Hematopoietic multipotent progenitor cell treated with erythropoietin and hydrocortisone succinate and interleukin-3 and kit ligand, for 15 days (in vitro differentiated cells): Measurements from ENCODE around the gene TNNC1.

Experiments
- DNase-seq: peaks from one replicate; pipeline ENCODE4 v3.0.0-alpha.2; 2015; ENCODE audit warnings: low spot score

TNNC1 gene

DNA sequence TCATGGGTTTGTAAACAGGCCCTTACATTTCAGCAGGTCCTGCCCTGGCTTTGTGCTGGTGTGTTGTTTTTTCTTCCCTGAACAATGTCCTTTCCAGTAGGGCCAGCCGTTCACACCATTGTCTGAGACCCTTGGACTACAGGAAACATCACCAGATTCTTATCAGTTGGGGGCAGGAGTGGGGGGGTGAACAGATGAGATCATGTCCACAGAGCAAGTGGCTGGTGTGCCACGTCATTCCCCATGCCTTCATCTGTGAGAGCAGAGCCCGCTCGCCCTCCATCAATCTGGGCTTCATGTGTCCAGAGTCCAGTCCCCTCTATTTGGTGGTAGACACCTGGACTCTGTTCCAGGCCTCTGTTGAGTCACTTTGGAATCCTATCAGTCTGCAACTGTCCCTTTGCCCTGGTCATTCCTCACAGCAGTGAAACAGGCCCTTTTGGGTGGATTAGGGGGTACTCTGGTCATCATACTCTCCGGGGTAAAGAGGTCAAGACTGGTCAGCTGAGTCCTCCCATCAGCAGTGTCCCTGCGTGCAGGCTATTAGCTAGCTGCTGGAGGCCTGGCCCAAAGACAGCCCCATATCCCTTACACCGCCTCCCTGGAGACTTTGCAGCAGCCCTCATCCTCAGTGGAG, 23.9 kb downstream of the TNNC1 start:
- DNase-seq = no peak

DNA sequence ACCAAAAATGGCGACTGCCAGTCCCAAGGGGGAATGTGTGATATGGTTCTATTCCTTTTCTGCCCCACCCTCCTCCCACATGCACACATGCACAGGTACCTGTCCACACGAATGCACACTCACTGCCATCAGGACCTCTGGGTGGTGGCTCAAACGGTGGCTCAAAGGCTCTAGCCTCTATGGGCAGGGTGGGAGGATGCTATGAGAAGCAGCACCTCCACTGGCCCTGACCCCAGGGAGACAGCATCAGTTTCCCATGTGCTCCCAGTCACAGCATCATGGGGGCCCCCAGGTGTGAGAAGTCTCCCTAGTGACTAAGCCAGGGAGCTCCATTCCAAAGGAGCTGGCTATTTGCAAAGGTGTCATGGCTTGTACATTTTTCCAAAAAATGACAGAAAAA, 24.8 kb downstream of the TNNC1 start:
- no peak for DNase-seq

DNA sequence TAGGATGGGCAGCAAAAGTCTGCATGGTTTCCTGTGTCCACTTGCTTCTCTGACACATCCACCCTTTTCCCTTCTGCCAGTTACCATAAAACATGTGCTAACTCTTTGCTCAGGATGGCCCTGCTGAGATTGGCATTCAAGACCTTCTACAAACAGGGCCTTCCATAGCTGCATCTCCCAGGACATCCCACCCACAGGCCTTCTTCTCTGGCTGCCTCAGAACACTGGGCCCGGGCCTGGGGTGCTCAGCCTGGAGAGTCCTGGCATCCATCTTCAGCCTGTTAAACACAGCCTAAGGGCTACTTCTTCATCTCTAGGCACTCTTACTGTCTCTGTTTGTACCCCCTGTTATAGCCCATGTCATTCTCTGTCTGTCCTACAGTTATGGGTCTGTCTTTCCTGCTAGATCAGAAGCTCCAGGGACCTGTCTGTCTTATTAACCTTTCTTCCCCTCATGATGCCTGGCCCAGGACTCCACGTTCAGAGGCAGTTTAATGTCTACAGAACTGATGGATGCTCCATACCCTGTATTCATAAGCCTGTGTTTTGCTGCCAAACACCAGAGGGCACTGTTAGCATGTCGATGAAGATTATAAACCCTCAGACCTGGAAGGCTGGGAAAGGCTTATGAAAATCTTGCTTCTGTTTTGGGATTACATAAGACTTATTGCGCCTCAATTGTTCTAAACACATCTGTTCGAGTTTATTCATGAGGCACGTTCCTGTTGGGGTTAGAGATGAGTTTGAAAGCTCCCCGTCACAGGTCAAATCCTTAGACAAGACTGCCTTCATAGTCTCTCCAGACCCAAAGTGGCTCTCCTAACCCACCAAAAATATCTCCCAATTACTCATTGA, 25.5 kb downstream of the TNNC1 start:
- peak; percentile 59 for DNase-seq

DNA sequence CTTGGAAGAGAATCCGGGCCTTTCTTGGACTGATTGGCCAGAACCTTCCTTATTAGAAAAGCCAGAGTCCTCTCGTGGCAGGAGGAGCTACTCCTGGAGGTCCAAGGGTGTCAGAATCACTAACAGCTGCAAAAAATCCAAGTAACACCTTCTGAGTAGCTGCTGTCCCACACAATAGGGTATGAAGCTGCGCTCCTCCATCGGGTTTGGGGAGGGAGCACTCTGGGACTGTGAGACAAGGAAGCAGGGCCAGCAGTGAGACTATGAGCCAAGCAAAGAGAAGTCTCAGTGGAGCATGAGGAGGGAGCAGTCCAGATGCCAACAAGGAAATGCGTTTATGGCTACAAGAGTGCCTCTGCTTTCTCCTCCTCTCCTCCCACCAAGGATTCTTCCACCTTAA, 30.7 kb downstream of the TNNC1 start:
- DNase-seq = no peak

DNA sequence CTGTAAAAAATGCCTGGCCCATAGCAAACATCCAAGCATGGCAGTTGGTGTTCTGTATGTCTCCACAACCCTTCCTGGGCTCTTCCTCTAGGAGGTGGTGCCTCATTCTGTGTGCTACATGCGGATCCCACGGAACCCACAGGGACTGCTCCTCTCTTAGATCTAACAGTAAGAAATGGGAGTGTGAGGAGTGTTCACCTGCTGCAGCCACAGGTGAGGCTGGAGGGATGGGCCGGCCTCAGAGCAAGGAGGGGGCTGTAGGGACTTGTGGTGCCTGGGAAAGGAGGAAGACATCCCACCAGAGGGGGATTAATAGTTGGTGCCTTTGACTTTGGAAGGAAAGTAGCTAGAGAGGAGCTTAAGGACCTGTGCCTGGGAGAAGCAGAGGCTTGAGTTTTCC, 31.2 kb downstream of the TNNC1 start:
- DNase-seq = no peak

DNA sequence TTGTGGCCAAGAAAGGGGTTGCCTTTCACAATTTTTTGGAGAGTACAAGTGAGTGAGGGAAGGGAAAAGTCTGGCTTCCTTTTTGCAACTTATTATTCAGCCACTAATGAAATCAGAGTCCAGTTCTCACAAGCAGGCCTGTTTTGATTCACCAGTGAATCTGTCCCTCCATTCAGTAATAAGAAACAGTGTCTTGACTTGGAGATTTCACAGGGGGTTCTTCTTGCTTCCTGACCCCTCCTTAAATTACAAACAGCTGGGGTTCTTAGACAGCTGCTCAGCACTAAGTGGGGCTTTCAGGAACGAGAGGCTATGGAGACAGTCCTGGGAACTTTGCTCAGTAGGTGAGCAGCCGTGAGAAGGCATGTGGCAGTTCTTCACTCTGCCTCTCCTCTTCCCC, 33.5 kb downstream of the TNNC1 start:
- no peak for DNase-seq

DNA sequence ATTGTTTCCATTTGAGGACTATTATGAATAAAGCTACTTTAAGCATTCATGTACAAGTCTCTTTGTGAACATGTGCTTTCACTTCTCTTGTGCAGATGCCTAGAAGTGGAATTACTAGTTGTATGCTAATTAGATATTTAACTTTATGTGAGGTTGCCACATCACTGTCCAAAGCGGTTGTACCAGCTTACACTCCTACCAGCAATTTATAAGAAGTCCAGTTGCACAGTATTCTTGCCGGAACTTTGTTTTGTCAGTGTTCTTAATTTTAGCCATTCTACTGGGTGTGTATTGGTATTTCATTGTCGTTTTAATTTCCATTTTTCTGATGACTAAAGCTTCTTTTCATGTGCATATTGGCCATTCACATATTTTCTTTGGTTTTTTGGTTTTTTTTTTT, 38.0 kb downstream of the TNNC1 start:
- DNase-seq = no peak

DNA sequence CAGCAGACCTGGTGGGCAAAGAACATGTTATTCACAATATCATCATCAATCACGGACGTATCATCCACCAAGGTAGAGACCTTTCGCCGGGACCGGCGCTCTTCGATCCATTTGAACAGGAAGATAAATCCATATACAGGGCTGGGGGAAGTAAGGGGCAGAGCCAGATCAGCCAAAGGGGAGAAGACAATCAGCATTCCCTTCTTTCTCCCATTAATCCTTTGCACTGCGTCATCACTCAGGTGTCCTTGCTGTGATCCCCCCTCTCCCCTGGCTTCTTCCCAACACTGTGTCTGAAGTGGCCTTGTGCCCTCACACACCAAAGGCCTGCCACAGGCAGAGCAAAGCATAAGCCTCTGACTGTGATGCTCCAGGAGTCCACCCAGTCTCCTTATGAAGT, 45.4 kb downstream of the TNNC1 start:
- DNase-seq = no peak

DNA sequence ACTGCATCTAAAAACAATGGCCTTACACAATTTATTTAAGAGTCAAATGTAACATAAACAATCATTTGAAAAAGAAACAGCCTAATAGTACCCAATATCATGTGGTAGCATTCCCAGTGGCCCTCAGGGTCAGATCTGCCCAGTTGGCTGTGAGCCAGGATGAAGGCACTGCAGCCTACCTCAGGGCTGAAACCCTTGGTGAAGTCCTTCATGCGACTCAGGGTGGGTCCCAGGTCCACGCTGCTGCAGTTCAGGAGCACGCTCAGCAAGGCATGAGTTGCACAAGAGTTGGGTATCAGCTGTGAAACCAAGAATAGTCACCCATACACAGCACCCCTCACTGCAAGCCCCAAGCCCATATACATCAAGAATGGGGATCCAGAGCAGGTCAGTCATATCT, 46.1 kb downstream of the TNNC1 start:
- peak; percentile 36 for DNase-seq

DNA sequence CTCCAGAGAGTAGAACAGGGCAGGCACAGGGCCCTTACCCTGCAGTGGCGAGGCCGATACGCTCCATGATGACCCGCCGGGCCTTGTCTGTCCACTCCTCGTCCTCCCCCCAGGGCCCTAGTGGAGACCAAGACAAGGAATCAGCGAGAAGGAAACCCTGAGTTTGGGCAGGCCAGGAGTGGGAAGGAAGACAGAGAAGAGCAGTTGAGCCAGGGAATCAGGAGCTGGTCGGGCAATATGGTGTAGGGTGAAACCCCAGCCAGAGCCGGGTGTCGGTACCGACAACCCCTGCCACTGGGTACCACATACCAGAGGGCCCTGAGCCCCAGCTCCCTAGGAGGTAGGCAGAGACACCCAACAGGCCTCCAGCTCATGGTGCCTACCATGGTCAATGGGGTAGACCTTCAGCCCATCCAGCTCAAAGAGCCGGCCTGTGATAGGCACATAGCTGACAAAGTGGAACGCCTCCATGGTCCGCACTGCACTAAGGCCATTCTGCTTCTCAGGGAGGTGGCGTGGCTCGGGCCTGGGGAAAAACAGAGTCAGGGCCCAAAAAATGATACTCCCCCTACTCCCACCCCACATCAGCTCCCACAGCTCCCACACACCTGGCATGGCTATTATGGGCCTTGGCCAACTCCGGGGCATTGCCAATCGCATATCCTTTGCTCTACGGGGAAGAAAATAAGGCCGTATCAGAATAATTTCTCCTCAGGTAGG, 46.9 kb downstream of the TNNC1 start:
- no peak for DNase-seq

DNA sequence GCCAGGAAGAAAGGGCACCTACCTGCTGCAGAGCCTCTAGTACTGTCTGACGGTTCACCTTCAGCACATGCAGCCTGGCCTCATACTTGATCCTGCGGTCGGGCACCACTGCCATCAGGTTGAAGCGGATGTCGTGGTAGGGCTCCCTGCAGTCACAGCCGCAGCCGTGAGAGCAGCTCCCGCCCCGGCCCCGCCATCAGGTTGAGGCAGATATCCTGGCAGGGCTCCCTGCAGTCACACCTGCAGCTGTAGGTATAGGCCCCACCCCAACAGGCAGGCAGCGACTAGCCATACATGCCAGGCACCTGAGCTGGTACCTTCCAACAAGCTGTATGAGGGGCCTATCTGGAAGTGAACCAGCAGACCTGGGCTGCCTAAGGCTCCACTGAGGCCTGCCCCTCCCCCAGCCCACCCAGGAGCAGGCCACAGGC, 47.6 kb downstream of the TNNC1 start:
- no peak for DNase-seq

DNA sequence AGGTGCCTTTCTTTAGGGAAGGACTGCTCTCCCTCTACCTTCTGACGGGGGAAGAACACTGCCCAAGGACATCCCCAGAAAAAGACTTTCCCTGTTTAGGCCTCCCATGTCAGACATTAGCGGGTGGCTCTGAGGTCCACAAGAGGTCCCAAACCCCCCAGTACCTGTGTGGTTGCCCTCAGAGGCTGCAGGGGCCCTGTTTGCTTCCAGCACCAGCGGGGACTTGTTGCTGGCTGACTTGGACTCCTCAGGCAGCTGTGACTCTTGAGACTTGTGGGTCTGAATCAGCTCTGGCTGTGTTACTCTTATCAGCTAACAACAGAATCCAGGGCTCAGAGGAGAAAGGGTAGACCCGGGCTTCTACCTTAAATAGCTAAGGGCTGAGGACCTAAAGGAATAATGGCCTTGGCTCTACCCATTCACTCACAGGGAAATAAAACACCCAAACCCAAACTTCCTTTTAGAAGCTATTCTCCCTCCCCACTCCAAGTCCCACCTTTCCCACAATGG, 48.2 kb downstream of the TNNC1 start:
- peak; percentile 82 for DNase-seq

DNA sequence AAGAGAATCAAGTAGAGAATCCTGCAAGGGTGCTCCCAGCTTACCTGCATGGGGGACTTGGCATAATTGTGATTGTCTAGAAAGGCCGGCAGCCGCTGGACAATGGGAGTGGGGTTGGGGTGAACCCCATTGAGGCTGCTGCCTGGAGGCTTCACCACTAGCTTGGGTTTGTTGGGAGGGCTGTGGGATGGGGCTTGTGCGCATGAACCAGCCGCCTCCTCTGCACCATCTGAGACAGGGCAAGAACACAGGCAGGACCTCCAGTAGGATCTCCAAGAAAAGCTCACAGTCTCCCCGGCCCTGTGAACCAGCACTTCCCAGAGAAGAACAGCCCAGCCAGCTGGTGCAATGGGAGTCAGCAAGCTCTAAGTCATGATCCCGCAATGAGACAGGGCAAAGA, 48.8 kb downstream of the TNNC1 start:
- DNase-seq = no peak

DNA sequence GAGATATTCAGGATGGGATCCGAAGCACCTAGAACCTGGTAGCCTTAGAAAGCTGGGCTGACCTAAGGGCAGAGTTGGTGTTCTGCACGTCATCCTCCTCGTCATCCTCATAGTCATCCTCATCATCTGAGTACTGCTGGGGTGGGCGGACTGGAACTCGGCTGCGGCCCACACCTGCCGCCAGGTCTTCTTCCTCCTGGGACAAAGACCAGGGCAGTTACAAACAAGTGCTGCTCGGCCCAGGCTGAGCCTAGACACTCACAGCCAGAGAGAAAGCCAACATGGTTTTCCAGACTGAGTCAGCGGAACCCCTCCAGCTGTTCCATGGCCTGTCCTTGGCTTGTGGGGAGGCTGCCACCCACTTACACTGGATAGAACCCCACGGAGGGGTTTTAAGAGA, 49.5 kb downstream of the TNNC1 start:
- no peak for DNase-seq

DNA sequence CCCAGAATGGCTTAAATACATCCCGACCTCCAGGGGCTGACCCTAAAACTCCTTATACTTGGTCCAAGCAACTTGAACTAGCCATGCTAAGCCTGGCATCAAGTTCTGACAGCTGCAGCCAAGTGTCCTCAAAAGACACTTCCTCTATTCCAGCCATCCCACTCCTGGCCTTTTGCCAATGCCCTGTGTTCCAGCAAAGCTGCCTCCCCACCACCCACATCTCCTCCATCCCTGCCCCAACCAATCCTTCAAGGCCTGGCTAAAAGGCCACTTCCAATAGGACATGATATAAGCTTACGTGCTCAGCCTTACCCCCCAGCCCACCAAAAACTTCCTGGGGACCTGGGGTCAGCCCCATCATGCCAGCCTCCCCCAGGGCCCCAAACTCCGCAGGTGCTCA, 49.9 kb downstream of the TNNC1 start:
- no peak for DNase-seq

DNA sequence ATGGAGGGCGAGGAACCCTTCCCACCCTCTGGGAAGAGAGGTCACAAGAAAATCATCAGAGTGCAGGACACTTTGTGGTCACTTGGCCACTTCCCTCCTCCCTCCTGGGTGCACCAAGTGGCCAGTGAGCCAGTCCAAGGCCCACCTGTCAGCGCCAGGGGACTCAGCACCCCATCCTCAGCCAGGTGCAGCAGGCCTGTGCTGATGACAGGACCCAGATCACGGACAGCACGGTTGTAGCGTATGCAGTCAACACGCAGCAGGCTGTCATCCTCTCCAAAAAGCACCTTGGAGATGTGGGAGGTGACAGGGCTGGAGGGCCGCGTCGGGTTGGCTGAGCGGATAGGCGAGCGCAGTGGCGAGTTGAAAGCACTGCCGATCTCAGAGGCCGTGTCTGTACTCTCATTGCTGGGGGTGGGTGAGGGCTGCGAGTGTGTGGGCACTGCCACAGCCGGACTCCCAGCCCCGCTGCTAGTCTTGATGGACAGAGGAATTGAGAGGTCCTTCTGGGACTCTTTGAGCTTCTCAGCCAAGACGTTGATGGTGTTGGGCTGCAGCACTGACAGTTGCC, 50.5 kb downstream of the TNNC1 start:
- no peak for DNase-seq

DNA sequence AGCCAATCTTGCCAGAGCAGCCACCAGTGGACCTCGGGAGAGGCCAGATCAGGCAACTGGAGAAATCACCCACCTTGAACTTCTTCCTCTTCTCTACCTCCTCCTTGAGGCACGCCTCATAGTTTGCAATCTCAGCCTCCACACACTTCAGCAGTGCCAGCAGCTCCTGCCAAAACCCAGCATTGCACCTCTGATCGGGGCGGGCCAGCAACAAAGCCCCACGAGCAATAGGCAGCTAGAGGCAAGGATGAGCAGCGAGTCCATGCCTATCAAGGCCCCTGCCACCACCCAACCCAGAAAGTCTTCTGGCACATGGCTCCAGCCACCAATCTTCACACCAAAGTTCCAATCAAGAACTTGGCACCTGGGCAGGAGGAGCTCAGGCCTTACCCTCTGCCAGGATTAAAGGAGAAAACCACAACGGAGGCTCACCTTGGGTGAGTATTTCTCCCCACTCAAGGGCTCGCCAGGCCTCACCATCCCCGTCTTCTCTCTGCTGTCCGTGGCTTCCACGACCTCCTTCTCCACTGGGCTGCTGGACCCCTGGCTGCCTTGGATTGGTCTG, 51.1 kb downstream of the TNNC1 start:
- peak; percentile 27 for DNase-seq

DNA sequence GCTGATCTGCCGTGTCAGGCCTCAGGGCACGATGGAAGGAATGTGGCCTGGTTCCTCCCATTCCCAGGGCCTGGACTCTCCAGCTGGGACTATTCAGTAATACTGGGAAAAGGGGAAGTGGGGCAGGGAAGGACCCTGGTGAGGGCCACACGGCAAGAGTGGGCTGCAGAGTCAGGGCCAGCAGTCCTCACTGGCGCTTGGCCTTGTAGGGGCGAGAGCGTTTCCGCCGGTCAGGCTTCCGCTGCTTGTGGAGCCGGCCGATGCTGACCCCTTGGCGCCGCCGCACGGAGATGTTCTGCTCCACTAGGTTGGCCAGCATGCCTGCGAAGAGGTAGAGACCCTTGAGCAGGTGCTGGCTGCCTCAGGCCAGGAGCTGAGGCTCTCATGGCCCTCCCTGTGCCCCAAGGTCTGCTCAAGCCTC, 51.7 kb downstream of the TNNC1 start:
- DNase-seq = no peak

DNA sequence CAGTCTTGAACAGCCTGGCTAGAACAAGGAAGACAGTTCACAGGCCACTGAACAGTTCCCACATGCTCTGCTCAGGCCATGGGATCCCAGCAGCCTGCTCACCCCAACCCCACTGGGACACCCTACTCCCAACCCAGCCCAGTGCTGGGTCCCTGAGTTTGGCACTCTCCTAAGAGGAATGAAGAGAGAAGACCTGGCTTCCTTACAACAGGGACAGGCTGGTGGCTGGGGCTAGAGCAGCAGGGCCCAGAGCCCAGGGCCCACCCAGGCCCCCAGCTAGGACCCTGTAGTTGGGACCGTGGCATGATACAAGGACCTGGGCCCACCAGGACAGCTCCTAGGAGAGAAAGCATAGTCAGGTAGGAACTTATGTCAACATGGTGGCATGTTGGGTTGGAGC, 52.3 kb downstream of the TNNC1 start:
- no peak for DNase-seq
